ENCODE measurements around the gene MBL2.

MBL2 gene

GRCh38 chr10:52770904-52771303 lies 1.7 kb downstream of the MBL2 start:
- no peak overlapping the region for H3K27ac ChIP-seq
- no peak for TF ChIP-seq CTCF (IDR thresholded peaks at IDR 0.05; ENCODE audit: low read depth, low read length)
- no peaks in the 10 kb centered on the region for H3K9me3 ChIP-seq (ENCODE audit: severe bottlenecking)
- H3K36me3 ChIP-seq = no peaks in the 10 kb centered on the region
- DNase-seq = no peak
- no peak overlapping the region for H3K4me3 ChIP-seq (ENCODE audit: low read depth, low read length)
- H3K27me3 ChIP-seq (ENCODE audit: insufficient read depth, low read depth, severe bottlenecking) = no peaks in the 10 kb centered on the region

- no peak for DNase-seq
- H3K9me3 ChIP-seq (ENCODE audit: severe bottlenecking) = no peaks in the 10 kb centered on the region
- no peak for TF ChIP-seq CTCF (IDR thresholded peaks at IDR 0.05; ENCODE audit: low read depth, low read length)
- H3K27me3 ChIP-seq (ENCODE audit: insufficient read depth, low read depth, severe bottlenecking) = no peaks in the 10 kb centered on the region
- H3K36me3 ChIP-seq = no peaks in the 10 kb centered on the region
- H3K4me3 ChIP-seq (ENCODE audit: low read depth, low read length) = no peak overlapping the region
- H3K27ac ChIP-seq = no peak overlapping the region
These were observed 2.6 kb downstream of the MBL2 start for GRCh38 chr10:52769966-52770365.

- Histone ChIP-seq H3K27me3 (ENCODE audit: insufficient read depth, low read depth, severe bottlenecking) (no peaks in the 10 kb centered on the region), H3K36me3 (no peaks in the 10 kb centered on the region), H3K9me3 (ENCODE audit: severe bottlenecking) (no peaks in the 10 kb centered on the region), H3K27ac (no peak overlapping the region), H3K4me3 (ENCODE audit: low read depth, low read length) (no peak overlapping the region)
- no peak for TF ChIP-seq CTCF (IDR thresholded peaks at IDR 0.05; ENCODE audit: low read depth, low read length)
- no peak for DNase-seq
These were observed 4.5 kb downstream of the MBL2 start for GRCh38 chr10:52768001-52768532.

- Histone ChIP-seq H3K9me3 (ENCODE audit: severe bottlenecking) (no peaks in the 10 kb centered on the region), H3K4me3 (ENCODE audit: low read depth, low read length) (no peak overlapping the region), H3K27me3 (ENCODE audit: insufficient read depth, low read depth, severe bottlenecking) (no peaks in the 10 kb centered on the region), H3K27ac (no peak overlapping the region), H3K36me3 (no peaks in the 10 kb centered on the region)
- TF ChIP-seq CTCF (IDR thresholded peaks at IDR 0.05; ENCODE audit: low read depth, low read length) = no peak
- DNase-seq = no peak
These were observed 10.5 kb downstream of the MBL2 start for GRCh38 chr10:52762088-52762487.

- no peaks in the 10 kb centered on the region for H3K27me3 ChIP-seq (ENCODE audit: insufficient read depth, low read depth, severe bottlenecking)
- no peak overlapping the region for H3K4me3 ChIP-seq (ENCODE audit: low read depth, low read length)
- no peaks in the 10 kb centered on the region for H3K36me3 ChIP-seq
- H3K9me3 ChIP-seq (ENCODE audit: severe bottlenecking) = no peaks in the 10 kb centered on the region
- no peak overlapping the region for H3K27ac ChIP-seq
- TF ChIP-seq CTCF (IDR thresholded peaks at IDR 0.05; ENCODE audit: low read depth, low read length) = no peak
- no peak for DNase-seq
These were observed 13.4 kb downstream of the MBL2 start for GRCh38 chr10:52759154-52759553.

- no peak overlapping the region for H3K27ac ChIP-seq
- no peaks in the 10 kb centered on the region for H3K36me3 ChIP-seq
- H3K4me3 ChIP-seq (ENCODE audit: low read depth, low read length) = no peak overlapping the region
- no peak for TF ChIP-seq CTCF (IDR thresholded peaks at IDR 0.05; ENCODE audit: low read depth, low read length)
- no peak for DNase-seq
- H3K9me3 ChIP-seq (ENCODE audit: severe bottlenecking) = no peaks in the 10 kb centered on the region
- H3K27me3 ChIP-seq (ENCODE audit: insufficient read depth, low read depth, severe bottlenecking) = no peaks in the 10 kb centered on the region
These were observed 14.2 kb downstream of the MBL2 start for GRCh38 chr10:52758406-52758805.

Measured in WERI-Rb-1 (cell line).